Measurements from ENCODE around the gene FRRS1L.
A peak's percentile ranks its signal among the peaks of the same experiment; 100 is the strongest.
"Not testable (repeated sequence)": the region's sequence is repeated elsewhere in the genome, so short reads cannot be mapped to it uniquely, and the experiment has no call there.

Gene FRRS1L

GRCh38 chr9:109129470-109130197 lies 37.4 kb downstream of the FRRS1L start:
- DNase-seq (ENCODE audit: low spot score), result no peak

GRCh38 chr9:109126671-109127070 lies 40.4 kb downstream of the FRRS1L start:
- not testable (repeated sequence) for DNase-seq (ENCODE audit: low spot score)

GRCh38 chr9:109124121-109124520 lies 42.9 kb downstream of the FRRS1L start:
- no peak for DNase-seq (ENCODE audit: low spot score)

- DNase-seq (ENCODE audit: low spot score), result no peak
These were observed 44.1 kb downstream of the FRRS1L start for GRCh38 chr9:109122726-109123621.

GRCh38 chr9:109121232-109121796 lies 45.7 kb downstream of the FRRS1L start:
- DNase-seq (ENCODE audit: low spot score), result no peak

- no peak for DNase-seq (ENCODE audit: low spot score)
These were observed 46.8 kb downstream of the FRRS1L start for GRCh38 chr9:109120204-109120789.

- DNase-seq (ENCODE audit: low spot score), result peak; percentile 97
These were observed 47.4 kb downstream of the FRRS1L start, which contains the start of gene TMEM245 for GRCh38 chr9:109119439-109120203. TMEM245 (minus strand) TSS chr9:109119947; CDS start chr9:109119913, 34 bp downstream.

- no peak for DNase-seq (ENCODE audit: low spot score)
These were observed 48.1 kb downstream of the FRRS1L start for GRCh38 chr9:109118808-109119438.

GRCh38 chr9:109117856-109118807 lies 48.9 kb downstream of the FRRS1L start:
- peak; percentile 72 for DNase-seq (ENCODE audit: low spot score)

- no peak for DNase-seq (ENCODE audit: low spot score)
These were observed 51.0 kb downstream of the FRRS1L start for GRCh38 chr9:109115931-109116526.

- no peak for DNase-seq (ENCODE audit: low spot score)
These were observed 52.4 kb downstream of the FRRS1L start for GRCh38 chr9:109114670-109115069.

GRCh38 chr9:109113892-109114609 lies 53.0 kb downstream of the FRRS1L start:
- no peak for DNase-seq (ENCODE audit: low spot score)

GRCh38 chr9:109113254-109113653 lies 53.8 kb downstream of the FRRS1L start:
- no peak for DNase-seq (ENCODE audit: low spot score)

- peak; percentile 56 for DNase-seq (ENCODE audit: low spot score)
These were observed 56.6 kb downstream of the FRRS1L start for GRCh38 chr9:109110329-109111021.

- DNase-seq (ENCODE audit: low spot score), result no peak
These were observed 57.1 kb downstream of the FRRS1L start for GRCh38 chr9:109109967-109110328.

- DNase-seq (ENCODE audit: low spot score), result no peak
These were observed 58.7 kb downstream of the FRRS1L start for GRCh38 chr9:109108318-109108717.

- peak; percentile 53 for DNase-seq (ENCODE audit: low spot score)
These were observed 59.4 kb downstream of the FRRS1L start for GRCh38 chr9:109107402-109108240.
